Activated CD4-positive, CD25-positive, alpha-beta regulatory T cell treated with anti-CD3 and anti-CD28 coated beads, Interleukin-2, amount 50 U/mL, for 24 hours (primary cell): Measurements from ENCODE around the gene RAB34.
A peak's percentile ranks its signal among the peaks of the same experiment; 100 is the strongest.

Source experiments
- ATAC-seq, 2 donors: fragments of 150-1000 bp; cut with Tn5 transposase; one replicate each; pipeline ENCODE4 v1.10.0; 2021; ENCODE audit warnings: mild to moderate bottlenecking in 1 of 2, moderate library complexity in 1 of 2

The RAB34 gene, protein sequence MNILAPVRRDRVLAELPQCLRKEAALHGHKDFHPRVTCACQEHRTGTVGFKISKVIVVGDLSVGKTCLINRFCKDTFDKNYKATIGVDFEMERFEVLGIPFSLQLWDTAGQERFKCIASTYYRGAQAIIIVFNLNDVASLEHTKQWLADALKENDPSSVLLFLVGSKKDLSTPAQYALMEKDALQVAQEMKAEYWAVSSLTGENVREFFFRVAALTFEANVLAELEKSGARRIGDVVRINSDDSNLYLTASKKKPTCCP

GRCh38 chr17:28717578-28718332 is at the start of gene RAB34:
RAB34 (minus strand) TSS chr17:28717868; CDS start chr17:28717266, 602 bp downstream.
- ATAC-seq, result peak in 1 of 2 donors; percentile 9

DNA sequence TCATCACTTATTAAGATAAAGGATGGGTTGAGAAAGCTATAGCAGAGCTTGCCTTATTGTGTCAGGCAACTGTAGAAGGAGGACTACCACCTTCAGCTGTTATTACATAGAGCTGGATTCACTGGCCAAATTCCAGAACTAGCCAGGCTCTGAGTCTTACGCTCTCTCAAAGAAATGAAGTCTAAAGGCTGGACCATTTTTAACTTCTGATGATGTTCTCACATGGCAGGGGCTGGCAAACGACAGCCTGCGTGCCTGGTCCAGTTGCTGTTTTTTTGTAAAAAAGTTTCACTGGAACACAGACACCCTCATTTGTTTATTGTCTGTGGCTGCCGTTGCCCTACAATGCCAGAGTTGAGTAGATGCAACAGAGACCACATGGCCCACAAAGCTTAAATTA is 47.4 kb upstream of the RAB34 start:
- no peak for ATAC-seq

DNA sequence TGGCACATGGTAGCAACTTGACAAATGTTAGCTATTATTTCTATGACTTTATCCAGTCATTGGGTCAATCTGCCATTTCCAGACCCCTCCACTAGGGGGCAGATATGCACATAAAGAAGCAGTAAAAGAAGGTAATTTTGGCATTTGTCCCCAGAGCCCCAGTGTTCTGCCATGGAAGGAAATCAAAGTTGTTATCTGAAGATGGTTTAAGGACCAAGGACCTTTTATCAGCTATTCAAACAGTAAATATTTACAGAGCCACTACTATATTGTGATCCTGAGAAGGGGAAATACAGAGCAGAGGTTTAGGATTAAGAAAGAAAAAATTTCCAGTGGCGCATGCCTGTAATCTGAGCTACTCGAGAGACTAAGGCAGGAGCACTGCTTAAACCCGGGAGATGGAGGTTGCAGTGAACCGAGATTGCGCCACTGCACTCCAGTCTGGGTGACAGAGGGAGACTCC is 46.2 kb upstream of the RAB34 start:
- ATAC-seq, result peak; percentile 46 to 67

DNA sequence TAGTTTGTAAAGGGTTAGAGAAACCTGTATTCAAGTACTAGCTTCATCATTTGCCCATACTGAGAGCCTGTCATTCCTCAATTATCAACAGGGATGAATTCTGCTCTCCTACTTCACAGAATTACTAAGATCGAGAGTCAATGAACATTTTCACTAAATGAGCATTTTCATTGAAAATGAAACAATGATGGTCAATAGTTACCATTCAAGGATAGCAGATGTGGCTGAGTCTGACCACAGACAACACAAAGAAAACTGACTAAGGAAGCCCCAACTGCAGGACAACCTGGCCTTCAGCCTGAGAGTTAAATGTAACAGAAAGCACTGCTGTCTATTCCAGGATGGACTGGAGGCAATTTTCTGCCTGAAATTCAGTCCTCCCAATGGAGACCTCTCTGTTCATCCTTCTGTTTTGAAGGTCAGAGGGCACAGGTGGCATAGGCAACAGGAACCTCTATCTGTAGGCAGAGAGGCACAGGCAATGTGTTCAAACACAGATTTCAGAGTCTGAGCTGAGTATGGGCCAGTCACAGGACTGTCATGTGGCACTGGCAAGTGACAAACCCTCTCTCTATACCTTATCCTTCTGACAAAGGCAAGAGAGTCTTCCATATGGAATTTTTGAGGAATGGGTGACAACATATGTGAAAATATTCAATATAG is 45.6 kb upstream of the RAB34 start:
- peak; percentile 28 to 34 for ATAC-seq

DNA sequence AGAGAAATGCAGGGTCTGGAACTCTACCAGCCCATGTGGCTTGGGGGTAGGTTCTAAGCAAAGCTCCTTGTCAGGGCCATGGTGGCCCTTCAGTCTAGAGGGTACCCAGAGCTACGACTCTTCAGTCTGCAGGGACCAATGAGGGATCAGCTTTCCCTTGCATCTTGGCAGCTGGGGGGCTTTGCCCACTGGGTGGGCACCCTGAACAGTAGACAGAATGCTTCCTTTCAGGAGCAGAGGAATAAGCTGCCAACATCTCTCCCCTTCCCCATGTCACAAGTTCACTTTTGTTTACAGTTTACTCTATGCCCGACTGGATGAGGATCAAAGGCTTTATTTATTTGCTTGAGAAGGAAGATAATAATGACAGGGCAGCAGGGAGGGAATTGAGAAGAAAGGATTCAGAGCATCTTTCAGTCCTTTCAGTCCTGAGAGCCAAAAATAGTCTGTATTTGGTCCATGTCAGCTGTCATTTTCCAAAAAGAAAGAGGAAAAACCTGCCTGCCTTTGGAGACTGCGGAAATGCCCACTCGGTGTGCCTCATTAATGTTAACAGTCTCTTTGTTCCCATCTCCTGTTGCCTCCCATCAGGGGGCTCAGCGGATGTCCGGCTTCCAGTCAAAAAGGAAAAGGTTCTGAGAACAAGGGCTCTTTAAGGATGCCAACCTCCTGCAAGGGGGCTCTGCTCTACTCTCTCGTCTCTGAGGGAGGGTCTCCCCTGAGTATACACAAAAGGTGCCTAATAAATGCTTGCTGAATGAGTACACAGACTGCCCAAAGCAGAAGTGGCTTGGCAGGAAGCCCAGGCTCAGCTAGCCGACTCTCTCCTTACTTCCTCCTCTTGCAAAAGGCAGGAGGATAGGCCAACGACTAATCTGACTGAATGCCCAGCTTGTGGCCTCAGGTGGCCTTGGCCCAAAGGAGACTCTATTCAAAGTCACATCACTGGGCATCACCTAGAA is 43.2 kb upstream of the RAB34 start:
- no peak for ATAC-seq

- no peak for ATAC-seq
Observed at GRCh38 chr17:28759256-28759865, 41.7 kb upstream of the RAB34 start.

DNA sequence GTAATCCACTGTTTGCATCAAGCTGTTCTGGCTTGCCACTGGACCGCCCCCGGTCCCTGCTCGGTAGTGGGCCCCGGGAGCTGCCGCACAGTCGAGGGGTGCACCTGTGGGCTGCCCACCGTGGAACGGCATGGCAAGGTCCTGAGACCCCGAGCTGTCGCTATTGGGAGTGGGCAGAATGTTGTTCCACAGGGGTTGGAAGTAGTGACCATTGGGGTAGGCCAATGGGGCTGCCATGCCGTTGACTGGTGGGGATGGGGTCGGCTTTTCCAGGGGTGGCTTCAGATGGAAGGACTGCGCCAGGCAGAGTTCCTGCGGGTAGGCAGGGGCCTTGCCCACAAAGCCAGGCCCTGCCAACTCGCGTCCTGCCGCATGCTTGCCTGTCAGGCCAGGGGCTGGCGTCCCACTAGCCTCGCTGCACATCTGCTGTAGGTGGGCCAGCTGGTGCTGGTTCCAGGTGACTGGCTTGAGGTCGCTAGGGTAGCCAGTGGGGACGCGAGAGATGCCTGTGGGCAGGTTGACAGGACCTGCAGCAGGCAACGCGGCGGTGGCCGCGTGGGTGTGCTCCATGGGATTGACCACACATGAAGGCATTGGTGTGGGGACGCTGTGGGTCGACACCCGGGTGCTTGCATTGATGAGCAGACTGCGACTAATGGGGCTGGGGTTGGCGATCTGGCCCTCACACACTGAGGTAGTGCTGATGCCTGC is 40.9 kb upstream of the RAB34 start:
- no peak for ATAC-seq

DNA sequence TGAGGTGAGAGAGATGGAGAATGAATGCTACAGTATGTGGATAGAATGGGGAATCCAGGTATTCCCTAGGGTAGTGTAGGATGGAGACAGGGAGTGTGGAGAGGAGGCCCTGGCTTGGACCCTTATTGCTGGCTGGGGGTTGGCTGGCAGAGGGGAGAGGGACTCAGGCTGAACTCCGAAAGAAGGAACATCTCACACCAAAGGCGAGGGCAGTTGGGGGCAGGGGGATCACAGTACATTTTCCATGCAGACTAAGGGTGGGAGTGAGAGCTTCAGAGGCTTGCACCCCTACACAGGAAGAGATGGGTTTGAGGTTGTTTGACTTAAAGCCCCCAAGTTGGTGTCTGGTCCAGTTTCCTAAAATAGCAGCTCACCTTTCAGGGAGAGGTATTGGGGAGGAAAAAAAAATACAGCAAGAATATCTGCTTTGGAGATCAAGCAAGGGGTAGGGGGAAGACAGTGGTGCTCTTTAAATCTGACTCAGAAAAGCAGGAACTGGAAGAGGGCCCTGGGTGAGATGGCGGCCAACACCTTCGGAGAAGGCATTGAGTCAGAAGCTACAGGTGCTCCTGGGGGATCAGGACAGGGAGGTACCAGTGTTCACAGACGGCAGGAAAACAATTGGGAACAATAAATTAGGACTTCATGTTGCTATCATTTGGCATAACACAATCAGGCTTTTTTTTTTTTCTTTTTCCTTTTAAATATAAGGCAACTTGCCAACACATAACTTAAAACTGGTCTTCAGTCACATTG is 38.6 kb upstream of the RAB34 start:
- no peak for ATAC-seq

- ATAC-seq, result no peak
Observed at GRCh38 chr17:28755486-28755885, 37.8 kb upstream of the RAB34 start.

DNA sequence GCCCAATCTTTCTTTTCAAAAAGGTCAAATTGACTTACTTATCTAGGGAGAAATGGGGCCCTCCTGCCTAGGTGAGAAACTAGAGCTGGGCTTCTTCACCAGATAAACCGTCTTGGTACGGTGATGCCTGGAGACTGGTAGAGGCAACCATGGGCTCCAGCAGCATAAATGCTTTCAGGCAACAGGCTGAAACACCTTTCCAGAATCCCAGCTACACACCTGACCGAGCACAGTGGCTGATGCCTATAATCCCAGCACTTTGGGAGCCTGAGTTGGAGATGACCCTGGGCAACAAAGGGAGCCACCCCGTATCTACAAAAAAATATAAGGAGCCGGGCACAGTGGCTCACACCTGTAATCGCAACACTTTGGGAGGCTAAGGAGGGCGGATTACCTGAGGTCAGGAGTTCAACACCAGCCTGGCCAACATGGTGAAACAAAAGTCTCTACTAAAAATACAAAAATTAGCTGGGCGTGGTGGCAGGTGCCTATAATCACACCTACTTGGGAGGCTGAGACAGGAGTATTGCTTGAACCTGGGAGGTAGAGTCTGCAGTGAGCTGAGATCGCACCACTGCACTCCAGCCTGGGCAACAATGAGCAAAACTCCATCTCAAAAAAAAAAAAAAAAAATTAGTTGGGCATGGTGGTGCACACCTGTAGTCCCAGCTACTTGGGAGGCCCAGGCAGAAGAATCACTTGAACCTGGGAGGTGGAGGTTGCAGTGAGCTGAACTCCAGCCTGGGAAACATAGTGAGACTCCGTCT is 34.1 kb upstream of the RAB34 start:
- ATAC-seq, result no peak

- ATAC-seq, result peak; percentile 82 to 85
Observed at GRCh38 chr17:28750178-28751047, 32.7 kb upstream of the RAB34 start.

GRCh38 chr17:28749516-28750177 is 32.0 kb upstream of the RAB34 start:
- peak in 1 of 2 donors; percentile 3 for ATAC-seq

- ATAC-seq, result no peak
Observed at GRCh38 chr17:28748852-28749515, 31.3 kb upstream of the RAB34 start.

DNA sequence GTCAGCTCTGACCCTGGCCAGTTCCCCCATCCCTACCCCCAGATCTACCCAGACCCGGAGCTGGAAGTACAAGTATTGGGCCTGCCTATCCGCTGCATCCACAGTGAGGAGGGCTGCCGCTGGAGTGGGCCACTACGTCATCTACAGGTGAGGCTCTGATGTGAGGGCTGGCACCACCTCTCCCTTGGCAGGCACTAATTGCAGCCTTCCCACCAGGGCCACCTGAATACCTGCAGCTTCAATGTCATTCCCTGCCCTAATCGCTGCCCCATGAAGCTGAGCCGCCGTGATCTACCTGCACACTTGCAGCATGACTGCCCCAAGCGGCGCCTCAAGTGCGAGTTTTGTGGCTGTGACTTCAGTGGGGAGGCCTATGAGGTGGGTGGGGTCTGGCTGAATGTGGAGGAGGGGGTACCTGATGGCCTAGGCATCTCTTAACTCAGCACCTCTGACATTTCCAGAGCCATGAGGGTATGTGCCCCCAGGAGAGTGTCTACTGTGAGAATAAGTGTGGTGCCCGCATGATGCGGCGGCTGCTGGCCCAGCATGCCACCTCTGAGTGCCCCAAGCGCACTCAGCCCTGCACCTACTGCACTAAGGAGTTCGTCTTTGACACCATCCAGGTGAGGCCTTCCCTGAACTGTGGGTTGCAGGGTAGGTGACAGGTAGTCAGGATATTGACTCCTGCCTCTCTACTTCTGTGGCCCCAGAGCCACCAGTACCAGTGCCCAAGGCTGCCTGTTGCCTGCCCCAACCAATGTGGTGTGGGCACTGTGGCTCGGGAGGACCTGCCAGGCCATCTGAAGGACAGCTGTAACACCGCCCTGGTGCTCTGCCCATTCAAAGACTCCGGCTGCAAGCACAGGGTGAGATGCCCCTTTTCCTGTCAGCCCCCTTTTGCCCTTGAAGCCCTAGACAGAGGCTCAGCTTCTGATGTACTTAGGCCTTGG is 30.4 kb upstream of the RAB34 start:
- no peak for ATAC-seq

GRCh38 chr17:28747051-28747691 is 29.5 kb upstream of the RAB34 start:
- ATAC-seq, result no peak

GRCh38 chr17:28746611-28747050 is 29.0 kb upstream of the RAB34 start:
- ATAC-seq, result no peak
